GM18907 (cell line): Measurements from ENCODE around the gene GNRH2.
"Not testable (repeated sequence)": the region's sequence is repeated elsewhere in the genome, so short reads cannot be mapped to it uniquely, and the experiment has no call there.

Experiments used
- ATAC-seq: cut with Tn5 transposase; IDR thresholded peaks from one replicate; pipeline ENCODE4 v1.9.1; 2021; ENCODE audit warnings: mild to moderate bottlenecking, moderate library complexity; ENCODE audit not compliant: unreplicated experiment

The GNRH2 gene

DNA sequence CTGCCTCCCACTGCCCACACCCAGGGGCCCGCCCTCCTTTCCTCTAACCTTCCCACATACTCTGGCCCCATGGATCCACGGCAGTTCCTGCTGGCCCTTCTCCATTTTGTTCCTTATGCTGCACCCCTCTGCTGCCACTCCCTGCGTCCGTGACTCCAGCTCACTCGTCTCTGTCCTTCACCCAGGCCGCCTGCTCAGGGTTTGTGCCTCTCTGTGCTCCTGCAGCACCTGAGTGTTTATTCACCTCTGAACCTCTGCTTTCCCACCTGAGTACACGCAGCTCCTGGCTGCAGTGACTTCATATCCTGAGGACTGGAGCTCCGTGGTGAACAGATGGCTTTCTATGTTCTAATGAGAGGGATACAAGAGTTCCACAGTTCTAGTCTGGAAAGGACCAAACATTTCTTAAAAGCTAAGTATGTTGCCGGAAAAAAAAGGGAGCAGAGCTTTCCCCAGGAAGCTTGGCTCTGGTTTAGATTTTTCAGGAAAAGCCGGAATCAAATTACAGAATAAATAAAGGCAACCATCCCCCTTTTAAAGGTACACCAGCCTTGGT is 1.5 kb upstream of the GNRH2 start:
- ATAC-seq: no peak

DNA sequence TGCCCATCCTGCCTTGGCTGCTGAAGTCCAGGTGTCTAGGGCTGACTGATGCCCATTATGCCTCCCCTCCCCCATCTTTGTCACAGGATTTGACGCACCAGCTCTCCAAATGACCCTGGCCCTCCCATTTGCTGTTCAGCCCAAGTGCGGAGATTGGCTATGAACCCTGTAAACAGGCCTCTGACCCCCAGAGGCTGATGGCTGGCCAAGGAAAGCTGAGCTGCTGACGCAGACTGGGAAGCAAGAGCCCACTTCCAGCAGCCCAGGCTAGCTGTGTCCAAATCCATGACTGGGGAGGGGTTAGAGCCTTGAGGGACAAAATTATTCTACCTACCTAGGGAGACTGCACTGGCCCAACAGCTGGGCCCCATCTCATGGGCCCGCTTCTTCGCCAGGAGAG is 797 bp upstream of the GNRH2 start:
- ATAC-seq: no peak

DNA sequence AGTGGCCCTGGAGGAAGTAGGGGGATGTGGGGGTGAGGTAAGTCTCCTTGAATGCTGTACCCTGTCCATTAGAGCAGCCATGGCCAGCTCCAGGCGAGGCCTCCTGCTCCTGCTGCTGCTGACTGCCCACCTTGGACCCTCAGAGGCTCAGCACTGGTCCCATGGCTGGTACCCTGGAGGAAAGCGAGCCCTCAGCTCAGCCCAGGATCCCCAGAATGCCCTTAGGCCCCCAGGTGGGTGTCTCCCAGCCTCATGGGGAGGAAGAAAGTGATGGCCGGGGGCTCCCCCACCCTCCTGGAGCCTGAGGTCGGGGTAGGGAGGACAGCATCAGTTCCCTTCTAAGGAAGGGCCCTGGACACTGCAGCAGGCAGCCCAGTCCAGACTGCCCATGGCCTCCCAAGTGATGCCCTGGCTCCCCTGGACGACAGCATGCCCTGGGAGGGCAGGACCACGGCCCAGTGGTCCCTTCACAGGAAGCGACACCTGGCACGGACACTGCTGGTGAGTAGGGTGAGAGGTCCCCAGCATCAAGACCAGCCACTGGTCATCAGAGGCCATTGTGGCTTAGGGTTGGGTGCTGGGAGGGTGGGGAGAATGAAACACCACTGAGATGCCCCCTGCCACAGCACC is 1.0 kb downstream of the GNRH2 start:
- ATAC-seq: no peak

DNA sequence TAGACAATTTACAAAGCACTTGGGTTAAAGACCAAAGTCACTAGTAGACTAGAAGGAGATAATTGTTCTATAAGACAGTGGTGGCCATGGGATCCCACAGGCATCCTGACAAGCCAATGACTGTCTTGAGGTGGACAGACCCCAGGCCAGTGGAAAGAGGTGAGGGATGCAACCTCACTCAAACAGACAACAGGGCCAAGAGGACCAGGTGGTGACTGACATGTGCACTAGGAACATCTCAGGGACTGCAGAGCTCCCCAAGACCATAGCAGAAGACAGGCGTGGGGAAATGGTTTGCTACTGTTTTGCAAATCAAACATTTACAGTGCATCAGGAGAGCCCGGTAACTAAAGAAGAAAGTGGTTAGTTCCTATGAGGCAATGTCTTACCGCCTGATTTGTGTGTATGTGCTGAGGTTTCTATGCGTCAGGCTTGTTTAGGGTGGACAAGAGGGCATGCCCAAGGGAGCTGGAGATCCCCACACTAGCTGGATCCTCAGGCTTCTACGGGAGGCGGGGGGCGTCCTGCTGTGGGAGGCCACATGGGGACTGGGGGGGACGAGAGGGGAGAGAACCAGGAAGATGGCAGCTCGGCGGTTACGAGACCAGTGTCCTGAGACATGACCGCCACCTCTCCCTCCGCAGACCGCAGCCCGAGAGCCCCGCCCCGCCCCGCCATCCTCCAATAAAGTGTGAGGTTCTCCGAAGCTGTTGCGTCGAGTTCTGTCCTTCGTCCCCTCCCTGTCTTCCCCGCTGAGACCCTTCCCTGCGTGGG is 1.8 kb downstream of the GNRH2 start:
- ATAC-seq: peak; percentile 41

DNA sequence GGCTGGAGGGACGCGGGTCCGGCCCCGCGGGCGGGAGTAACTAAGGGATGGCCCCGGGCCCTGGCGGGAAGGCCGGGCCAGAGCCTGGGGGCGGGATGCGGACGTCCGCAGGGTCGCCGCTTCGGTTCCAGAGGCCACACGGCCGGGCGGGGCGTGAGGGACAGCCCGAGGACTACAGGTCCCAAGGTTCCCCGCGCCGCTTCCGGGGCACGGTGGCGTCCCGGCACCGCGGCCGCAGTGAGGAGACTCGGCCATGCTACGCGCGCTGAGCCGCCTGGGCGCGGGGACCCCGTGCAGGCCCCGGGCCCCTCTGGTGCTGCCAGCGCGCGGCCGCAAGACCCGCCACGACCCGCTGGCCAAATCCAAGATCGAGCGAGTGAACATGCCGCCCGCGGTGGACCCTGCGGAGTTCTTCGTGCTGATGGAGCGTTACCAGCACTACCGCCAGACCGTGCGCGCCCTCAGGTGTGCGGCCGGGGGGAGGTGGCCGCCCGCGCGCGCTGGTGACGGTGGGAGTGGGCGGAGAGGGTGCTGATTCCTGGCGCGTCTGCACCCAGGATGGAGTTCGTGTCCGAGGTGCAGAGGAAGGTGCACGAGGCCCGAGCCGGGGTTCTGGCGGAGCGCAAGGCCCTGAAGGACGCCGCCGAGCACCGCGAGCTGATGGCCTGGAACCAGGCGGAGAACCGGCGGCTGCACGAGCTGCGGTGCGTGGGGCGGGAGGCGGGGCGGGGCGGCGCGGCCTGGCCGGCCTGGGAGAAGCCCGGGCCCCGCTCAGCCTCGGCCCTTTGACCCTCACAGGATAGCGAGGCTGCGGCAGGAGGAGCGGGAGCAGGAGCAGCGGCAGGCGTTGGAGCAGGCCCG is 2.6 kb downstream of the GNRH2 start, which contains the start of gene MRPS26:
Gene MRPS26 (plus strand): TSS at position 237 of the 861 bp plus-strand sequence. CDS start 17 bp downstream, at position 254.
- ATAC-seq: peak; percentile 82

DNA sequence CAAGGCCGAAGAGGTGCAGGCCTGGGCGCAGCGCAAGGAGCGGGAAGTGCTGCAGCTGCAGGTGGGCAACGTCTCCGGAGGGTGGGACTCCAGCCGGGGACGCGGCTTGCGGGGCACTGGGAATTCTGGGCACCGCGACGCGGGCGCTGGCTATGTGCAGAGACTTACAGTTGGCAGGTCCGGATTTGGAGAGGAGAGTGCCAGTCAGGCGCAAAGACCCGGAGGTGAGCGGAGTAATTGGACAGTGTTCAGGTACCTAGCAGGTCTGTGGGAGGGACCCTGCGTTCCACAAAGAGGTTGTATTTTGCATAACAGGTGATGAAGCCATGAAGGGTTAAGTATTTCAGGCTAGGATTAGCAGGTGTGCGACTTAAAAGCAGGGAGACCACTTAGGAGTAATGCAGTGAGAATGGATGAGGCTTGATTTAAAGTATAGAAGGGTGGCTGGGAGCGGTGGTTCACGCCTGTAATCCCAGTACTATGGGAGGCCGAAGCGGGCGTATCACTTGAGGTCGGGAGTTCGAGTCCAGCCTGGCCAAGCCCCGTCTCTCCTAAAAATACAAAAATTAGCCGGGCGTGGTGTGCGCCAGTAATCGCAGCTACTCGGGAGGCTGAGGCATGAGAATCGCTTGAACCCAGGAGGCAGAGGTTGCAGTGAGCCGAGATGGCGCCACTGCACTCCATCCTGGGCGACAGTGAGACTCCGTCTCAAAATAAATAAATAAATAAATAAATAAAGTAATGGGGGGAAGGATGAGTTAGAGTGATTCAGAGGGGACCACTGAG is 3.4 kb downstream of the GNRH2 start:
- ATAC-seq: no peak

DNA sequence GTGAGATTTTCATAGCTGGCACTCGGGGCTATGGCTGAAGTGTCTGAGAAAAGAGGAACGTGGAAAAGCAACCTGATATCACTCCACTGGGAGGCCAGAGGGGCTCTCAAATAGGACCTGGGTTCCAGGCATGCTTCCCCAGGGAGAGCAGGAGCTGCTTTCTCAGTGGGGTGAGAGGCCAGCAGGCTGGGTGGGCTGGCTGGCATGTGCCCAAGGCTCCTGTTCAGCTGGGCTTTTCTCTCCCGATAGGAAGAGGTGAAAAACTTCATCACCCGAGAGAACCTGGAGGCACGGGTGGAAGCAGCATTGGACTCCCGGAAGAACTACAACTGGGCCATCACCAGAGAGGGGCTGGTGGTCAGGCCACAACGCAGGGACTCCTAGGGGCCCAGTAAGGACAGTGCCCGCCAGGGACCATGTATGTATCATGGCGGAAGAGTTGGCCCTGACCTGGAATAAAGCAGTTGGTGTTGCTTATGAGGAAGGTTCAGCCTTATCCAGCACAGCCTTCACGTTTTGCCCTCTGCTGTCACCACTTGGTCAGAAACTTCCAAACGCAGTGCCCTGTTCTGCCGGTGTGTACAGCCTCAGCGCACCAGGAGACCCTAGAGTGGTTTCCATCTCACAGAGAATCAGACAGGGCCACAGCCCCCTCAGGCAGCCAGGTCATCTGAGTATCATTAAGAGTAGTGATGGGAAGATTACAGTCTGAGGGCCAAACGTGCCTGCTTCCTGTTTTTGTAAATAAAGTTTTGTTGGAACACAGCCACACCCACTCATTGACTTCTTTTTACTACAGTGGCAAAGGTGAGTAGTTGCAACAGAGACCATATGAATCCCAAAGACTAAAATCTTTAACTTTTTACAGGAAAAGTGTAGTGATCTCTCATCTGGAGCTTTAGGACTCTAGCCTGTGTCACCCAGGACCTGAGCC is 4.3 kb downstream of the GNRH2 start:
- no peak for ATAC-seq

DNA sequence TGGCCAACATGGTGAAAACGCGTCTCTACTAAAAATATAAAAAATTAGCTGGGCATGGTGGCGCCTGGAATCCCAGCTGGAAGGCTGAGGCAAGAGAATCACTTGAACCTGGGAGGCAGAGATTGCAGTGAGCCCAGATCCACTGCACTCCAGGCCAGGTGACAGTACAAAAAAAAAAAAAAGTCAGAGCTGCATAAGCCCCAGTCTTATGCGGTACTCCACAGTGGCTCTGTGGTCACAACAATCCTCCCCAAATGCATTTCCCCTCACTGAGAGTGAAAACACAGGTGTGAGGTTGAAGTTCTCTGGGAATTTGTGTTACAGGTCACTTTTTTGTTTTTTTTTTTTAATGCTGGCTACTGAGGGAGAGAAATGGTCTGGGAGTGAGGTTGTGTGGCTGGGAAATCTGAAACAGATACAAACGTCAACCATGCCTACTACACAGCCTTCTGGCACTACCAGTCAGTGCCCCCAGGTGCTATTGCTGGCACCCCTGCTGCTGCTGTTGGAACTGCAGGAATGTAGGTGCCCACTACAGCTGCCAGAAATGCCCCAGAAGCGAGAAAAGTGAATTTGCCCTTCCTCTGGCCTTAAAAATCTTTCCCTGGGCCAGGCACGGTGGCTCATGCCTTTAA is 8.1 kb downstream of the GNRH2 start:
- ATAC-seq: no peak

DNA sequence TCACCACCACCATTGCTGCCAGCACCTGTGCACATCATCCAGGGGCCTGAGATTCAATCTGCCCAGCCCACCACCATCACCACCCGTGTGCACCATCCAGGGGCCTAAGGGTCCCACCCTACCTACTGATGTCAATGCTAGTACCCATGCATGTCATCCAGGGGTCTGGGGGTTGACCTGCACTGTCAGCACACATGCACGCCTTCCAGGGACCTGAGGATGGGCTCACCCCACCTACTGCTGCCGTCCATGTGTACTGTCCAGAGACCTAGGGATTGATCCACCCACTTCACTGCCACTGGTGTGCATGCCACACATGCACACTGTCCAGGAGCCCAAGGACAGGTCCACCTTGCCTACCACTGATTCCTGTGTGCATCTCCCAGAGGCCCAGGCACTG is 16.1 kb downstream of the GNRH2 start:
- ATAC-seq: no peak

DNA sequence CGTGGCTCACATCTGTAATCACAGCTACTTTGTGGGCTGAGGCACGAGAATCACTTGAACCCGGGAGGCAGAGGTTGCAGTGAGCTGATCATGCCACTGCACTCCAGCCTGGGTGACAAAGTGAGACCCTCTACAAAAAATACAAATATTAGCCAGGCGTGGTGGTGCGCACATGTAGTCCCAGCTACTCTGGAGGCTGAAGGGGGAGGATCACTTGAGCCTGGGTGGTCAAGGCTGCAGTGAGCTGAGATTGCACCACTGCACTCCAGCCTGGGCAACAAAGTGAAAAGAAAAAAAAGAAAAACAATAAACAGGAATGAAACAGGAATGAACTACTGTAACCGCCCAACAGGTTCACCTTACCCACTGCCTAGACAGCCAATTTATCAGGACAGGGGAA is 20.7 kb downstream of the GNRH2 start:
- not testable (repeated sequence) for ATAC-seq

DNA sequence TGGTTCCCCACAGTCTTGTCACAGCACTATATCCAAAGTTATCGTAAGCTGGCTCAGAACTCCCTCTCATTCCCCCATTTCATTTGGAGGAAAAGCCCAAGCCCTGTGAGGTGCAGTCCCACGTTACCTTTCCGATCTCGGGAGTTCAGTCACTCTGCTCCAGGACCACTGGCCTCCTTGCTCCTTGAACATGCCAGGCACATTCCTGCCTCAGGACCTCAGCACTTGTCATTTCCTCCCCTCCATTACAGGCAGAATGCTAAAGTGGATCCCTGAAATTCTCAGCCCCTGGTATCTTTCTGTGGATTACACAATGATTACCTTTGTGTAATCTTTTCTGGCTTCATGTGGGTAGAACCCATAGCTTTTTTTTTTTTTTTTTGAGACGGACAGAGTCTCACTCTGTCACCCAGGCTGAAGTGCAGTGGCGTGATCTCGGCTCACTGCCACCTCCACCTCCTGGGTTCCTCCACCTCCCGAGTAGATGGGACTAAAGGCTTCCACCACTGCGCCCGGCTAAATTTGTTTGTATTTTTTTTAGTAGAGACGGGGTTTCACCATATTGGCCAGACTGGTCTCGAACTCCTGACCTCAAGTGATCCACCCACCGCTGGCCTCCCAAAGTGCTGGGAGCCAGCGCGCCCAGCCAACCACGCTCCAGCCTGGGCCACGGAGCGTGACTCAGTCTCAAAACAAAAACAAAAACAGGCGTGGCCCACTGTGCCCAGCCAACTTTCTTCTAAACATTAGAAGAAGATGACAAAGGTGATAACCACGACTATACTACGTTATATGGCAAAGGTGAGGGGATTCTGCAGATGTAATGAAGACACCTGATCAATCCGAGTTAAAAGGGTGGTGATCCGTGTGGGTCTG is 24.0 kb downstream of the GNRH2 start:
- ATAC-seq: no peak

DNA sequence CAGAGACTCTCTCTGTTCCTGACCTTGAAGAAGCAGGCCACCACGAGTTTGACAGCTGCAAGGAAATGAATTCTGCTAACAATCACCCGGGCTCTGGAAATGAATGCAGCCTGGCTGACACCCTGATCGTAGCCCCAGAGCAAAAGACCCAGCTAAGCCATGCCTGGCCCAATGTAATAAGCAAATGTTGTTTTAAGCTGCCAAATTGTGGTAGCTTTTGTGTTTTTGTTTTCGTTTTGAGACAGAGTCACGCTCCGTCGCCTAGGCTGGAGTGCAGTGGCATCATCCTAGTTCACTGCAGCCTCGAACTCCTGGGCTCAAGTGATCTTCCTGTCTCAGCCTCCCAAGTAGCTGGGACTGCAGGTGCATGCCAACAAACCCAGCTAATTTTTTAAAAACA is 24.7 kb downstream of the GNRH2 start:
- no peak for ATAC-seq

DNA sequence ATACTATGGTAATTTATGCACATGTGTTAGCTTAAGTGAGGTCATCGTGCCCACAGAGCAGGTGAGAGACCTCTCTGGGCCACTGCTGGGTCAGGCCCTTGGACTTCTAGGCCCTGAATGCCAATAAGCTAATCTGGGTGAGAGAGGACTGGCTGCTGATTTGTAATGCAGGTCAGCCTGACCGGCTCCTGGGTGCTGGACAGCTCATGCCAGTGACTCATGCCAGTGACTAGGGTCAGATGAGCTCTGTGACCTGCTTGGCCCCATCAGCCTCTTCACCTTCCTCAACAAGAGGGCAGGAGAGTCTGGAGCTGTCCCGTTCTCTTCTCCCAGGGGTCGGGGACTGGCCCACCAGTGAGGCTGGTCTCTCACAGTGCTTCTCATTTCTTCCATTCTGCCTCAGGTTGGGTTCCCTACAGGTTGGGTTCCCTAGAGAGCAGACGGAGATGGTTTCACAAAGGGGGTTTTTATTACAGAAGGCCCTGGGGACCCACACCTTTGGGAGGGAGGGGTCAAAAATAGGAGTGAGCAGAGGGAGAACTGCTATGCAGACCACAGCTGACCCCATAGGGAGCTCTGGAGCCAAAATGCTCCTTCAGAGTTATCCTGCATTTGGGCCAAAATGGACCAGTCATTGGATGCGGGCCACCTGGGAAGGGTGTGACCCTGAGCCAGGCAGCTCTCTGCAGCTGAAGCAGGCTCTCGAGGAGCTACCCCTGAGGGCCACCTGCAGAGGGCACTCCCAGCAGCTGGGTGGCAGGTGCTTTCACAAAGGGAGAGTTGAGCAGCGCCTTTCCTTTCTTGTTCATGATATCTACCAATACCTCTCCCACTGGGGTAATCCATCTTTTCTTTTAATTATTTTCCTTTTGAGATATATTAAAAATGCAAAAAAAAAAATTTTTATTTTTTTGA is 25.8 kb downstream of the GNRH2 start:
- ATAC-seq: no peak

DNA sequence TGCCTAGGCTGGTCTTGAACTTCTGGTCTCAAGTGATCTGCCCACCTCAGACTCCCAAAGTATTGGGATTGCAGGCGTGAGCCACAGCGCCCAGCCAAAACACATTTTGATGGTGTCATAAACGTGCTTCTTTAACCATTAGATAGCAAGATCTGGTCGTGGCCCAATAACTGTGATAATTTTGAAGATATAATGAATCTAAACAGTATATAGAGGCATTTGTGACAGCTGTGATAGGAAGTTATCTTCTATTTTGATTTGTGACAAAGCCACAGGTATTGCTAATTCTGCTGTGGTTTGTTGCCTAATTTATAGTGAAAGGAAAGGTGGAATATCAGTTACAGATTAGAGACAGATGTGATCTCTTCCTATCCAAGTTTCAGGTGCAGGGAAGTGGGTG is 27.3 kb downstream of the GNRH2 start:
- no peak for ATAC-seq

DNA sequence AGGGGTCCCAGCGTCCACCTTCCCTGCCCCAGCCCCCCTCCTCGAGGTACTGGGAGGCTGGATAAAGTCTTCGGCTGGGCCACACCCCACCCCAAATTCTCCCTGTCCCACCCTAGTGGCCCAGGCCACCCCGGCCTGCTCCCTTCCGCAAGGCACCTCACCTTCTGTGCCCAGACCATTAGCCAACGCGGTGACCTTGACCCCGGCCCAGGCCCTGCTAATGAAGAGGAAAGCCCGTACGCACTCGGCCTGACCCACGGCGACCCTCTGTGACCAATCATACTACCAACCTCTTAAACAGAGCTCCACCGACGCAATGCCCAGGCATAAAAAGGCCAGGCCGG is 27.8 kb downstream of the GNRH2 start:
- ATAC-seq: no peak

DNA sequence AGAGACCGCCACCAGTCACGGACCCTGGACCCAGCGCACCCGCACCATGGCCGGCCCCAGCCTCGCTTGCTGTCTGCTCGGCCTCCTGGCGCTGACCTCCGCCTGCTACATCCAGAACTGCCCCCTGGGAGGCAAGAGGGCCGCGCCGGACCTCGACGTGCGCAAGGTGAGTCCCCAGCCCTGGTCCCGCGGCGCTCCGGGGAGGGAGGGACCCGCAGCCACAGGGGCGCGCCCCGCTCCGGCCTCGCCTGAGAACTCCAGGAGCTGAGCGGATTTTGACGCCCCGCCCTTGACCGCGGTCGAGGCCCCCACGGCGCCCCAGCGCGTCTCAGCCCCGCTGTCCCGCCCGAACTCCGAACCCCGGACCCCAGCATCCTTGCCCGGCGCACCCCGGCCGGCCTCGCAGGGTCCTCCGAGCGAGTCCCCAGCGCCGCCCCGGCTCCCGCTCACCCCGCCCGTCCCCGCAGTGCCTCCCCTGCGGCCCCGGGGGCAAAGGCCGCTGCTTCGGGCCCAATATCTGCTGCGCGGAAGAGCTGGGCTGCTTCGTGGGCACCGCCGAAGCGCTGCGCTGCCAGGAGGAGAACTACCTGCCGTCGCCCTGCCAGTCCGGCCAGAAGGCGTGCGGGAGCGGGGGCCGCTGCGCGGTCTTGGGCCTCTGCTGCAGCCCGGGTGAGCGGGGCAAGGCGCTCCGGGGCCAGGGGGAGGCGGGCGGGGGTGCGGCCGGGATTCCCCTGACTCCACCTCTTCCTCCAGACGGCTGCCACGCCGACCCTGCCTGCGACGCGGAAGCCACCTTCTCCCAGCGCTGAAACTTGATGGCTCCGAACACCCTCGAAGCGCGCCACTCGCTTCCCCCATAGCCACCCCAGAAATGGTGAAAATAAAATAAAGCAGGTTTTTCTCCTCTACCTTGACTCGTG is 28.4 kb downstream of the GNRH2 start, which contains the start of gene OXT:
Gene OXT (plus strand): TSS at position 11 of the 920 bp plus-strand sequence. CDS start 36 bp downstream, at position 47.
- ATAC-seq: no peak
